OCI-LY1 (cell line): Measurements from ENCODE around the gene ACOT11.

Experiments used
- EZH2 ChIP-seq: fragments of 200-600 bp; sonication (generic), shearing (Covaris generic); IDR thresholded peaks from 2 replicates; pipeline ENCODE4 v1.8.0; 2017; ENCODE audit warnings: borderline replicate concordance, mixed run types, mild to moderate bottlenecking, antibody characterized with exemption, low read length, moderate library complexity, mixed read lengths
- TF ChIP-seq, protein P1 (sequence below): fragments of 200-600 bp; sonication (generic), shearing (Covaris generic); IDR thresholded peaks from 2 replicates; pipeline ENCODE4 v1.5.1; 2017; ENCODE audit warnings: mild to moderate bottlenecking, antibody characterized with exemption, low read length, moderate library complexity, mixed read lengths

DNA sequence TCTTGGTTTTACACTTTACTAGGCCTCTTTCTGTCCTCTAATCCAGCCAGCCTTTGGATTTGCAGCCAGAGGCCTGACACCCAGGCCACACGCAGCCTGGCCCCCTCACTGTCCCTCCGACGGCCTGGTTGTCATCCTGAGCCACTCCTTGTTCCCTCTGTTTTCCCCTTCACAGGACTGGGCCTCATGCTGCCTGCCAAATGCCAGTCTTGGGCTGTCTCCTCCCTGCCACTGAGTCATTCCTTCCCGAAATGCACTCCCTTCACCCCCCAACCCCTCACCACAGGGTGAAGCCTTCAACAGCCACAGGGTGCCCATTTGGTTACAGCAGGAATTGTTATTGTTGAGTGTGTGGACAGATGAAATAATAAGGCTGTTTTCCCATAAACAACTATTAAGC is 21.3 kb downstream of the ACOT11 start:
- TF ChIP-seq, protein P1, sequence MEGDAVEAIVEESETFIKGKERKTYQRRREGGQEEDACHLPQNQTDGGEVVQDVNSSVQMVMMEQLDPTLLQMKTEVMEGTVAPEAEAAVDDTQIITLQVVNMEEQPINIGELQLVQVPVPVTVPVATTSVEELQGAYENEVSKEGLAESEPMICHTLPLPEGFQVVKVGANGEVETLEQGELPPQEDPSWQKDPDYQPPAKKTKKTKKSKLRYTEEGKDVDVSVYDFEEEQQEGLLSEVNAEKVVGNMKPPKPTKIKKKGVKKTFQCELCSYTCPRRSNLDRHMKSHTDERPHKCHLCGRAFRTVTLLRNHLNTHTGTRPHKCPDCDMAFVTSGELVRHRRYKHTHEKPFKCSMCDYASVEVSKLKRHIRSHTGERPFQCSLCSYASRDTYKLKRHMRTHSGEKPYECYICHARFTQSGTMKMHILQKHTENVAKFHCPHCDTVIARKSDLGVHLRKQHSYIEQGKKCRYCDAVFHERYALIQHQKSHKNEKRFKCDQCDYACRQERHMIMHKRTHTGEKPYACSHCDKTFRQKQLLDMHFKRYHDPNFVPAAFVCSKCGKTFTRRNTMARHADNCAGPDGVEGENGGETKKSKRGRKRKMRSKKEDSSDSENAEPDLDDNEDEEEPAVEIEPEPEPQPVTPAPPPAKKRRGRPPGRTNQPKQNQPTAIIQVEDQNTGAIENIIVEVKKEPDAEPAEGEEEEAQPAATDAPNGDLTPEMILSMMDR = no peak
- TF ChIP-seq EZH2 = no peak
